Omental fat pad (tissue), 4 donors: ENCODE measurements around the gene CCNY. TPM values are rescaled to one million over a fixed set of nuclear protein-coding genes. Genes with fewer than 3 reads are reported as not detected.

Source experiments
- ATAC-seq: fragments of 150-250 bp; one replicate; pipeline ENCODE4 v1.9.1; 2016; ENCODE audit warnings: mild to moderate bottlenecking, moderate library complexity; ENCODE audit not compliant: low FRiP score
- DNase-seq: peaks from one replicate; pipeline ENCODE4 v3.0.0-alpha.2; 2019; ENCODE audit warnings: low spot score
- total RNA-seq, 4 donors: library from RNA; depleted of rRNA; stranded (reverse); fragments of >200 nt; gene quantifications; one replicate each; pipeline ENCODE4 v1.1.0, GENCODE V29; 2016
- TF ChIP-seq, protein P1 (sequence below), 3 donors: fragments of 450-650 bp; IDR thresholded peaks; one replicate each; pipeline ENCODE4 v1.5.1; 2016 to 2017; ENCODE audit warnings: antibody characterized with exemption in 3 of 3, mild to moderate bottlenecking in 3 of 3, moderate library complexity in 2 of 3

CCNY gene
- total RNA-seq, 4 donors from 2014 or later: 38.6 to 49.5 (median 47.2) TPM

DNA sequence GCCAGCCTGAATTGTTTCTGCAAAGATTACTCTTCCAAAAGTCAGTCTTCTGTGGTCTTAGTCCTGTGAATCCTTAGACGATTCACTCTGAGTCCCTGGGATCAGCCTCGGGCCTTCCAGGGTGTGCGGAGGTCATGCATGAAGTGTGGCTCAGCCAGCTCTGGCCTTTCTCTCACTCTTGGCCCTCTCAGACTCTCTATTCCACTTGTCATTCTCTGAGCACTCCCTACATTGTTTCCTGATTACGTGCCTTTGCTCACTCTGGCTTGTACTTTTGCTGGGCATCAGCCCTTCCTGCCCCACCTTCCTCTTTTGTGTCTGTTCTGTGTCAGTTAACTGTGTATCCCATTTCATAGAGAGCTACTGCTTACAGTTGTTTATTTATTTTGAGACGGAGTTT lies 36.0 kb downstream of the CCNY start:
- DNase-seq (no peak), ATAC-seq (peak; percentile 67)
- TF ChIP-seq, protein P1, sequence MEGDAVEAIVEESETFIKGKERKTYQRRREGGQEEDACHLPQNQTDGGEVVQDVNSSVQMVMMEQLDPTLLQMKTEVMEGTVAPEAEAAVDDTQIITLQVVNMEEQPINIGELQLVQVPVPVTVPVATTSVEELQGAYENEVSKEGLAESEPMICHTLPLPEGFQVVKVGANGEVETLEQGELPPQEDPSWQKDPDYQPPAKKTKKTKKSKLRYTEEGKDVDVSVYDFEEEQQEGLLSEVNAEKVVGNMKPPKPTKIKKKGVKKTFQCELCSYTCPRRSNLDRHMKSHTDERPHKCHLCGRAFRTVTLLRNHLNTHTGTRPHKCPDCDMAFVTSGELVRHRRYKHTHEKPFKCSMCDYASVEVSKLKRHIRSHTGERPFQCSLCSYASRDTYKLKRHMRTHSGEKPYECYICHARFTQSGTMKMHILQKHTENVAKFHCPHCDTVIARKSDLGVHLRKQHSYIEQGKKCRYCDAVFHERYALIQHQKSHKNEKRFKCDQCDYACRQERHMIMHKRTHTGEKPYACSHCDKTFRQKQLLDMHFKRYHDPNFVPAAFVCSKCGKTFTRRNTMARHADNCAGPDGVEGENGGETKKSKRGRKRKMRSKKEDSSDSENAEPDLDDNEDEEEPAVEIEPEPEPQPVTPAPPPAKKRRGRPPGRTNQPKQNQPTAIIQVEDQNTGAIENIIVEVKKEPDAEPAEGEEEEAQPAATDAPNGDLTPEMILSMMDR (IDR thresholded peaks at IDR 0.05): no peak

DNA sequence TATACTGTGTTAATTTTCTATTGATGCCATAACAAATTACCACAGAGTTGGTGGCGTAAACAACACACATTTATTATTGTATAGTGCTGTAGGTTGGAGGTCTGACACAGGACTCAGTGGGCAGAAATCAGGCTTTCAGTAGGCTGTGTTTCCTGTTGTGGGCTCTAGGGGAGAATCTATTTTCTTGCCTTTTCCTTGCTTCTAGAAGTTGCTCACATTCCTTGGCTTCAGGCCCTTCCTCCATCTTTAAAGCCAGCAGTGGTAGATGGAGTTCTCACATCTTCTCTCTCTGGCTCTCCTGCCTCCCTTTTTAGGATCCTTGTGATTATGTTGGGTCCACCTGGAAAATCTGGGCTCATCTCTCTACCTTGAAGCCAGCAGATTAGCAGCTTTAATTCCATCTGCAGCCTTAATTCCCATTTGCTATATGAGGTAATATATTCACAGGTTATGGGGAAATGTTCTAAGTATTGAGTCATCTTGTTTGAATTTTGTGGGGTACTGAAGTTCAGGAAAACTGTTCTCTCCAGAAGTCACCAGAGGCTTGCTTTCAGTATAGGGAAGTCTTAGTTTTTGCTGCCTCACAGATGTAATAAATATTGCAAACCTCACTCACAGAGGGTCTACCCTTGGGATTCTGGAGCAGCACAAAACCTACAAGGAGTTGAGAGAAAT lies 38.9 kb downstream of the CCNY start:
- no peak for ATAC-seq
- TF ChIP-seq, protein P1 (IDR thresholded peaks at IDR 0.05): no peak
- DNase-seq: no peak

DNA sequence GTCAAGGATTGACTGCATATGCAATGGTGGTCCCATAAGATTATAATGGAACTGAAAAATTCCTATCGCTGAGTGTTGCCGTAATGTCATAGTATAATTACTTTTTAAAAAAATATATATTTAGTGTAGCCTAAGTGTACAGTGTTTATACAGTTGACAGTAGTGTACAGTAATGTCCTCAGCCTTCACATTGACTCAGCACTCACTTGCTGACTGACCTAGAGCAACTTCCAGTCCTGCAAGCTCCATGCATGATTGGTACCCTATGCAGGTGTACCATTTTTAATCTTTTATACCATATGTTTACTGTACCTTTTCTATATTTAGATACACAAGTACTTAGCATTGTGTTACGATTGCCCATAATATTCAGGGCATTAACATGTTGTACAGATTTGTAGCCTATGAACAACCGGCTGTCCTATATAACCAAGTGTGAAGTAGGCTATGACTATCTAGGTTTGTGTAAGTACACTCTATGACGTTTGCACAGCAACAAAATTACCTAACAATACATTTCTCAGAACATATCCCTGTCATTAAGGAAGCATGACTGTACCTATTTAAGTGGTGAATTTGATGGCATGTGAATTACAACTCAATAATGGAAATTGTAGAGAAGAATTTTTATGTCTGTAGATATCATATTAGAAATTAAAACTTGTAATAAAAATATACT lies 40.9 kb downstream of the CCNY start:
- no peak for ATAC-seq
- DNase-seq: no peak
- TF ChIP-seq, protein P1 (IDR thresholded peaks at IDR 0.05): no peak

DNA sequence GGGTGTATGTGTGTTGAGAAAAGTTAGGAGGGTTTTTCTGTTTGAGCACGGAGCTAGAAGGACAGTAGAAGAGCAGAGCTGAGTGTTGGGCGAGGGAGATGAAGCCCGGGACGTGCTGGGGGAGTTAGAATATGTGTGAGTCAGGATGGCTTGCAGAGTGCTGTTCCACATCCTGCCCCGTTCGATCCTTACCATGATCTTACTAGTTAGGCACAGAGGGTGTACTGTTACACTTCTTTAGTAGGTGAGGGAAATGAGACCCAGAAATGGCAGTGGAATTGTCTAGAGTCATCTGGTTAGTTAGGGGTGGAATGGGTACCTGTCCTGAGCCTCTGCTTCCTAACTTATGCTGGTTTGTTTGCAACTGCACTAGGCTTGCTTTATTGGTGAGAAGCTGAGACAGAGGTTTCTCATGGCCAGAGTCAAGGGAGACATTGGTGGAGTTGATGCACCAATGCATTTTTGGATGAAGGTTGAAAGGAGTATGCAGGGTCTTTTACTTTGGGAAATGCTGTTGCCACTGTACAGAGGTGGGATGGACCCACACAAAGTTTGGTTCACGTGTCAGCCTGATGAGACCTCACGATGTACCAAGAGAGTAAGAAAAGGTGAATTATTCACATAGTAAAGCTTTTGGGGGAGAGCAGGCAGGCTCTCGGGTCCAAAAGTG lies 42.4 kb downstream of the CCNY start:
- DNase-seq: no peak
- ATAC-seq: no peak
- TF ChIP-seq, protein P1 (IDR thresholded peaks at IDR 0.05): no peak

DNA sequence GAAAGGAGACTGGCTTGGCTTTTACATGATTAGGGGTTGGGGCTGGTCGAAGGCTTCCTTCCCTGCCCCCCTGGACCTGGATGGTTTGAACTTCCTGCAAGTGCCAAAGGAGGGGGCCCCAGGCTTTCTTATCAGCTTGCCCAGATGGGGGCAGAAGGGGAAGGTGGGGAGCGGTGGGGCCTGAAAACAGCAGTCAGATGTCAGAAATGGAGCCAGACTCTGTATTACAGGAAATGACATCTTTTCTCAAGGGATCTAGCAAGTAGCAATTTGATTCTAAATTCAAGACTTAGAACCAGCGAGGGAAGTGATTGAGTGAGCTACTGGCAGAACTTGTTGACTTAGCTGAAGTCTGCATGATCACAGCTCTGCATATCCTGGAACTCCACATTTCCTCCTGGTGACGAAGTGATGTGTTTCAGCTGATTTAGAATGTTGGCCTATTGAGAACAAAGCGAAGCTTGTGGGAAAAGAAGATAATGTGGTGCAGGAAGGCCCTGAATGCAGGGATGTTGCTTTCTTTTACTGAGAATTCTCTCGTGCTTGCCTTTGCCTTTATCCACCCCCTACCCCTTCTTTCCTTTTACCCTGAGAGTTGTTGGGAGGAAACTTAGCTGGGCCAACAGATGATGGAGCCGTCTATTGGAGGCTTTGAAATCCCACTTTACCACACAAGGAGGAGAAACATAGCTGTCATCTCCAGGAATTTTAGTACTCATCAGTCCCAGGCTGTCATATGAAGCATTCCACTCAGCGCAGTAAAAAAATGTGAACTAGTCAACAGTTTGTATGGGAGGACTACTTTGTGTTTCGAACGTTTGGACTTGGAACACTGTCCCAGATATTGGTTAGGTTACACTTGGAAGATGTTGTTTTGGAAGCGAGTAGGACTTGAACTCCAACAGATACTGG lies 43.2 kb downstream of the CCNY start:
- ATAC-seq (peak; percentile 63), DNase-seq (no peak)
- TF ChIP-seq, protein P1 (IDR thresholded peaks at IDR 0.05): no peak

DNA sequence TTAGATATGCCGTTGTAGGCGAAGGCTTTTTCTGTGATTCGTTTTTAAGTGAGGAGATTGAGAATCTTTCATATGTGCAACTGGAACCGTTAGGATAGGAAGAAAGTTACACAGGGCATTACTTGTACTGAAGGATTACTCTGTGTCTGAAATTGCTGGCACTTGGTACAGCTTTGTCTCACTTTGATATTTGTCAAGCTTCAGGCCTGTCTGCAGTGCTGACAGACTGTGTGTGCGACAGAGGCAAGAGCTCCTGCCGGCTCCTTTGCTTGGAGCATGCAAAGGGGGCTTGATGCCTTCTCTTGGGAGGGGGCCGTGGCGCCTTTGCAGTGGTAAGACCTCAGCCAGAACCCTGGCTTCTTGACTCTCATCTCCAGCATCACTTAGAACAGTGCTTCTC lies 45.8 kb downstream of the CCNY start:
- no peak for ATAC-seq
- DNase-seq: no peak
- TF ChIP-seq, protein P1 (IDR thresholded peaks at IDR 0.05): no peak
